ENCODE results near the gene C22orf31. TPM values are rescaled to one million over a fixed set of nuclear protein-coding genes. Genes with fewer than 3 reads are reported as not detected.

The C22orf31 gene
- total RNA-seq, 1 experiment from 2014 or later = not detected

GRCh38 chr22:29072193-29072978 lies 10.8 kb upstream of the C22orf31 start:
- peak overlapping the region; percentile 64 for H3K4me2 ChIP-seq (ENCODE audit: insufficient read depth, insufficient read length, low read length)
- H4K8ac ChIP-seq (replicated peaks; ENCODE audit: insufficient read length, low read depth, low read length) = no peak overlapping the region
- no peak overlapping the region for H3T11ph ChIP-seq (ENCODE audit: low read length)
- no peak overlapping the region for H2BK12ac ChIP-seq (ENCODE audit: insufficient read length, low read depth, low read length)
- no peaks in the 10 kb centered on the region for H3K9me3 ChIP-seq (ENCODE audit: control insufficient read depth, low read depth, low read length)
- Mint-ChIP-seq H3K27ac (no peak overlapping the region), H3K9me3 (no peaks in the 10 kb centered on the region; a peak in 1 of 5 replicates), H3K27me3 (ENCODE audit: low read depth) (peaks cover 66% of the 10 kb centered on the region), H3K36me3 (ENCODE audit: insufficient read depth in 1 of 3, low read depth in 3 of 3) (no peaks in the 10 kb centered on the region), H3K4me3 (peak overlapping the region; percentile 49 to 75), H3K4me1 (peaks cover 21 to 23% of the 10 kb centered on the region in 2 experiments)
- no peak overlapping the region for H3K27ac ChIP-seq (ENCODE audit: insufficient read length, low read depth, low read length)
- TF ChIP-seq, protein P1, sequence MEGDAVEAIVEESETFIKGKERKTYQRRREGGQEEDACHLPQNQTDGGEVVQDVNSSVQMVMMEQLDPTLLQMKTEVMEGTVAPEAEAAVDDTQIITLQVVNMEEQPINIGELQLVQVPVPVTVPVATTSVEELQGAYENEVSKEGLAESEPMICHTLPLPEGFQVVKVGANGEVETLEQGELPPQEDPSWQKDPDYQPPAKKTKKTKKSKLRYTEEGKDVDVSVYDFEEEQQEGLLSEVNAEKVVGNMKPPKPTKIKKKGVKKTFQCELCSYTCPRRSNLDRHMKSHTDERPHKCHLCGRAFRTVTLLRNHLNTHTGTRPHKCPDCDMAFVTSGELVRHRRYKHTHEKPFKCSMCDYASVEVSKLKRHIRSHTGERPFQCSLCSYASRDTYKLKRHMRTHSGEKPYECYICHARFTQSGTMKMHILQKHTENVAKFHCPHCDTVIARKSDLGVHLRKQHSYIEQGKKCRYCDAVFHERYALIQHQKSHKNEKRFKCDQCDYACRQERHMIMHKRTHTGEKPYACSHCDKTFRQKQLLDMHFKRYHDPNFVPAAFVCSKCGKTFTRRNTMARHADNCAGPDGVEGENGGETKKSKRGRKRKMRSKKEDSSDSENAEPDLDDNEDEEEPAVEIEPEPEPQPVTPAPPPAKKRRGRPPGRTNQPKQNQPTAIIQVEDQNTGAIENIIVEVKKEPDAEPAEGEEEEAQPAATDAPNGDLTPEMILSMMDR (conservative IDR thresholded peaks at IDR 0.05) = no peak
- no peak overlapping the region for H2AK5ac ChIP-seq (ENCODE audit: insufficient read length, low read length)
- H3K79me2 ChIP-seq (ENCODE audit: insufficient read depth, low read length) = no peaks in the 10 kb centered on the region
- no peak overlapping the region for H3K4ac ChIP-seq (ENCODE audit: low read depth, low read length)
- H4K5ac ChIP-seq (ENCODE audit: insufficient read length, low read depth, low read length) = no peak overlapping the region
- H2BK15ac ChIP-seq (ENCODE audit: low read depth, low read length) = no peak overlapping the region
- H2BK5ac ChIP-seq (ENCODE audit: insufficient read length, low read length) = no peak overlapping the region
- peaks cover 3% of the 10 kb centered on the region; the same call in 1 of the 2 replicates for H3K4me1 ChIP-seq (ENCODE audit: insufficient read depth, low read length)
- H3K9ac ChIP-seq (ENCODE audit: extremely low read depth, insufficient read length, low read length) = no peak overlapping the region
- H2AFZ ChIP-seq (ENCODE audit: low read length) = no peak overlapping the region
- no CpG with 5 or more reads among the region's 41 CpGs for WGBS (ENCODE audit: extremely low coverage, insufficient read length, low lambda C conversion rate)
- peak; percentile 98 for DNase-seq
- H2BK120ac ChIP-seq (ENCODE audit: low read depth, low read length, poor library complexity, severe bottlenecking) = no peak overlapping the region
- H3K56ac ChIP-seq (ENCODE audit: insufficient read length, low read depth, low read length) = no peak overlapping the region
- H3K23ac ChIP-seq (ENCODE audit: insufficient read length, low read depth, low read length) = no peak overlapping the region
- no peaks in the 10 kb centered on the region for H4K20me1 ChIP-seq (ENCODE audit: control insufficient read depth, insufficient read depth, insufficient read length)
- H3K14ac ChIP-seq (ENCODE audit: insufficient read depth, low read length) = no peak overlapping the region
- H2BK20ac ChIP-seq (ENCODE audit: low read depth, low read length, poor library complexity, severe bottlenecking) = no peak overlapping the region
- peaks cover 18% of the 10 kb centered on the region; the same call in 1 of the 2 replicates for H3K27me3 ChIP-seq (ENCODE audit: insufficient read depth, low read length)
- no peaks in the 10 kb centered on the region for H3K79me1 ChIP-seq (ENCODE audit: insufficient read depth, low read depth, low read length, poor library complexity, severe bottlenecking)
- H3K18ac ChIP-seq (ENCODE audit: insufficient read length, low read depth, low read length) = no peak overlapping the region
- no peak overlapping the region for H4K91ac ChIP-seq (ENCODE audit: insufficient read length, low read depth, low read length)
- peaks cover 19% of the 10 kb centered on the region for H3K23me2 ChIP-seq (ENCODE audit: insufficient read length, low read depth, low read length, poor library complexity, severe bottlenecking)

Measured in H9 (cell line).